ENCODE data around the gene RPS21.

Gene RPS21

DNA sequence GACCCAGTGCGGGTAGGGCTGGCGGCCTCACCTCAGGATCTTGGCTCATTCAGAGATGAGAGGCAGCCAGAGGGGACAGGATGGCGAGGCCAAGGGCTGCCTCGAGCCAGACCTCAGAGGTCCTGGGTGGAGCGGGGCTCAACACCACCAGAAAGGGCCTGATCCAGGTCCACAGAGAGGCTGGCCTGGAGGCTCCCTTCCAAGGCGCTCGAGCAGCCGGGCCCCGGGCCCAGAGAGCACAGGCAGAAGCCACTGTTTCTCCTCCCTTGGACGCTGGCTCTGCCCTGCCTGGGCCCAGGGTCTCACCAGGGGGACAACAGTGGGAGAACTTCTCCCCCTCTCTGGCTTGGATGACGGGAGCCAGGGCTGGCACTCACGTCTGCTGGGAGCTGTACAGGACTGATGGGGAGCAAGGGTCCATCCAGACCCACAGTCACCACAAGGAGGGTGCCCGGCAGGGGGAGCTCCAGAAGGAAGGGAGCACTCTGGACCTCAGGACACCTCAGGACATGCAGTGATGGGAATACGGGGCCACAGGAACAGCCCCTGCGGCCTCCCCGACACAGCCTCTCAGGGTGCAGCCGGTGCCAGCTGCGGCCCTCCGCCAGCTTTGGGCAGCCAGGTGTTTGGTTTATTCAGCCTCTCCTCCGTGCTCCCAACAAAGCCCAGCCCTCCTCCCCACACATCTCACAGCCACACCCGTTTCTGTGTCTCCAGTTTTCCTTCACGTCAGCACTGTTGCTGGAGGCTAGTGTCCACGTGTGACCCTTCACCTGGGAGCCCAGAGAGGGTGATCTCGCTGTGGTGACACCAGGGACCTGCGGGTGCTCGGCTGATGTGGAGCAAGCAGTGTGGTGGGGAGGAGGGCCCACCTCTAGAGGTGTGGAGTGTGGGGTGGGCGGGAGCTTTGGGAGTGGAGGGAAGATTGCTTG lies 8.7 kb downstream of the RPS21 start:
- TF ChIP-seq CTCF (IDR thresholded peaks at IDR 0.05; ENCODE audit: control extremely low read depth, extremely low read depth, low read depth, missing control alignments): no peak
- ChIA-PET CTCF (interaction anchor here (4.0 kb wide), 1 partner anchor 13 kb away, joined by 12 read pairs; no protein-coding TSS in a partner anchor), POLR2A (interaction anchor here (1.1 kb wide), 1 partner anchor 9 kb away, joined by 3 read pairs; the partner anchor contains the start of gene RPS21)
- no peak for DNase-seq (ENCODE audit: extremely low spot score)

DNA sequence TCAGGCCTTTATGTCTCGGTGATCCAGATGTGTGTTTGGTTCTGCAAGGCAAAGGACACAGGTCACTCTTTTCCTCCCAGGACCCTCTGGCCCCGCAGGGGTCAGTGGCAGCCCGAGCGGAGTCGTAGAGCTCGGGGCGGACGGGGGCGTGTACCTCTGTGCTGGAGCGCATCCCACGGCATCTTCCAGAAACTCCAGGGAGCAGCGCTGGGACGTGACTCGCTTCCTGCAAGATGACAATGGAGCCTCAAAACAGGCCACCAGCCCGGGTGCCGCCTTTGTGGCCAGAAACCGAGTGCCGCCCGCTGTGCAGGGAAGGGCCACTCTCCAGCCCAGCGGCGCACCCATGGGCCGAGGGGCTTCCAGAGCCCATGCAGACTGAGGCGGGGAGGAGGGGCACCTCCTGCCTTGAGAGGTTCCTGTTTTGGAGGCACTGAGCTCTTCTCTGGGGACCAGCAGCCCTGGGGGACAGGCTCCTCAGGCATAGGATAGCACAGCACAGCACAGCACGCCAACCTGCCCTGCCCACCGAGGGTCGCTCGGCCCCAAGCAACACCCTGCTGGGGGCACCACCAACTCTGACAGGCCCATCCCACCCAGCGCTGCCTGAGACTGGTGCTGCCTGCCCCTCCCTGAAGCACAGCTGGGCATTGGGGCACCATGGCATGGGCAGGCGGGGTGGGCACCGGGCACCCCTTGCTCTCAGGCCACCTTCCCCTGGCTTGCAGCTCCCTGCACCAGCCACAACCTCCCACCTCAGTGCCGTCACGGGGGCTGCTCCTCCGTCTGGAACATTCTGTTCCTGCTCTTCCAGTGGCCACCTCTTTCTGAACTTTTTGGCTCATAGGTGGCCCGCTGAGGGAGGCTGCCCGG lies 9.7 kb downstream of the RPS21 start:
- CTCF ChIA-PET: interaction anchor here (1.0 kb wide), 1 partner anchor 14 kb away, joined by 4 read pairs; no protein-coding TSS in a partner anchor

GRCh38 chr20:62398120-62398821 lies 11.4 kb downstream of the RPS21 start:
- TF ChIP-seq CTCF (IDR thresholded peaks at IDR 0.05; ENCODE audit: control extremely low read depth, extremely low read depth, low read depth, missing control alignments): no peak
- POLR2A ChIA-PET: no interaction called here
- no peak for DNase-seq (ENCODE audit: extremely low spot score)
- CTCF ChIA-PET: no interaction called here

More for the DNA sequence above, 9.7 kb downstream of the RPS21 start:
- no peak for TF ChIP-seq CTCF (IDR thresholded peaks at IDR 0.05; ENCODE audit: control extremely low read depth, extremely low read depth, low read depth, missing control alignments)
- no peak for DNase-seq (ENCODE audit: extremely low spot score)
- POLR2A ChIA-PET: no interaction called here

- CTCF ChIA-PET: interaction anchor here (0.9 to 1.2 kb wide), 5 partner anchors 10 to 392 kb away, joined by 3 to 6 read pairs (median 3); partner anchors contain the start of gene ADRM1
Observed at GRCh38 chr20:62400021-62400420, 13.1 kb downstream of the RPS21 start.

GRCh38 chr20:62400541-62400940 lies 13.6 kb downstream of the RPS21 start:
- CTCF ChIA-PET: interaction anchor here (0.9 to 1.2 kb wide), 4 partner anchors 10 to 391 kb away, joined by 3 to 6 read pairs (median 4); partner anchors contain the start of gene ADRM1
- no peak for TF ChIP-seq CTCF (IDR thresholded peaks at IDR 0.05; ENCODE audit: control extremely low read depth, extremely low read depth, low read depth, missing control alignments)
- DNase-seq (ENCODE audit: extremely low spot score): no peak
- POLR2A ChIA-PET: interaction anchor here (0.8 kb wide), 1 partner anchor 14 kb away, joined by 4 read pairs; the partner anchor contains the start of gene RPS21

More at GRCh38 chr20:62400021-62400420, 13.1 kb downstream of the RPS21 start:
- TF ChIP-seq CTCF (IDR thresholded peaks at IDR 0.05; ENCODE audit: control extremely low read depth, extremely low read depth, low read depth, missing control alignments): no peak
- POLR2A ChIA-PET: interaction anchor here (0.8 kb wide), 1 partner anchor 13 kb away, joined by 4 read pairs; the partner anchor contains the start of gene RPS21
- DNase-seq (ENCODE audit: extremely low spot score): no peak
